Astrocyte (in vitro differentiated cells and primary cell): Measurements from ENCODE around the gene ALLC. TPM values are rescaled to one million over a fixed set of nuclear protein-coding genes. Genes with fewer than 3 reads are reported as not detected.

Experiments
- DNase-seq: peaks from one replicate; pipeline ENCODE4 v3.0.0-alpha.2; 2010; ENCODE audit warnings: low read depth
- FAIRE-seq: peaks from 2 replicates; lab custom pipeline; 2011; peaks lifted over from hg19 to GRCh38; lab: Jason Lieb, UNC
- H2AFZ ChIP-seq: 2 replicates; pipeline ENCODE4 v1.6.0; 2012; ENCODE audit warnings: low read depth, low read length, inconsistent platforms
- H3K27ac ChIP-seq: 2 replicates; pipeline ENCODE4 v1.5.1; 2011; ENCODE audit warnings: low read depth, low read length, inconsistent platforms
- H3K27me3 ChIP-seq: 2 replicates; pipeline ENCODE4 v1.6.0; 2011; ENCODE audit warnings: low read length, inconsistent platforms; ENCODE audit not compliant: insufficient read depth
- H3K36me3 ChIP-seq: 2 replicates; pipeline ENCODE4 v1.5.1; 2011; ENCODE audit warnings: low read length, inconsistent platforms; ENCODE audit not compliant: insufficient read depth
- H3K4me1 ChIP-seq: 2 replicates; pipeline ENCODE4 v1.5.1; 2011; ENCODE audit warnings: low read length, inconsistent platforms; ENCODE audit not compliant: insufficient read depth
- H3K4me2 ChIP-seq: 2 replicates; pipeline ENCODE4 v1.6.0; 2012; ENCODE audit warnings: low read length, inconsistent platforms
- H3K4me3 ChIP-seq: 2 replicates; pipeline ENCODE4 v1.5.1; 2011; ENCODE audit warnings: low read depth, mild to moderate bottlenecking, low read length, inconsistent platforms; ENCODE audit not compliant: insufficient read depth
- H3K79me2 ChIP-seq: 2 replicates; pipeline ENCODE4 v1.6.0; 2012; ENCODE audit warnings: mild to moderate bottlenecking, low read length, inconsistent platforms; ENCODE audit not compliant: insufficient read depth
- H3K9ac ChIP-seq: 2 replicates; pipeline ENCODE4 v1.6.0; 2012; ENCODE audit warnings: mild to moderate bottlenecking, low read length, inconsistent platforms
- H3K9me3 ChIP-seq: 2 replicates; pipeline ENCODE4 v1.5.1; 2012; ENCODE audit warnings: low read depth, mild to moderate bottlenecking, low read length, inconsistent platforms; ENCODE audit not compliant: insufficient read depth
- H4K20me1 ChIP-seq: 2 replicates; pipeline ENCODE4 v1.6.0; 2012; ENCODE audit warnings: low read length, inconsistent platforms; ENCODE audit not compliant: insufficient read depth
- H3K27ac Mint-ChIP-seq: one replicate; pipeline ENCODE4 v1.8.0; 2021; ENCODE audit warnings: mild to moderate bottlenecking, mixed read lengths; ENCODE audit not compliant: unreplicated experiment
- H3K27me3 Mint-ChIP-seq: one replicate; pipeline ENCODE4 v1.8.0; 2021; ENCODE audit warnings: low read depth, mixed read lengths; ENCODE audit not compliant: unreplicated experiment
- H3K36me3 Mint-ChIP-seq: one replicate; pipeline ENCODE4 v1.8.0; 2021; ENCODE audit warnings: low read depth, mixed read lengths; ENCODE audit not compliant: unreplicated experiment
- H3K4me1 Mint-ChIP-seq: one replicate; pipeline ENCODE4 v1.8.0; 2021; ENCODE audit warnings: low read depth, mixed read lengths; ENCODE audit not compliant: unreplicated experiment
- H3K4me3 Mint-ChIP-seq: one replicate; pipeline ENCODE4 v1.8.0; 2021; ENCODE audit warnings: mild to moderate bottlenecking, moderate library complexity, mixed read lengths; ENCODE audit not compliant: unreplicated experiment
- H3K9me3 Mint-ChIP-seq: one replicate; pipeline ENCODE4 v1.8.0; 2021; ENCODE audit warnings: mild to moderate bottlenecking, mixed read lengths; ENCODE audit not compliant: unreplicated experiment
- EZH2 ChIP-seq: IDR thresholded peaks from 2 replicates; pipeline ENCODE4 v1.6.1; 2012; ENCODE audit warnings: mild to moderate bottlenecking, low read length, inconsistent platforms; ENCODE audit not compliant: insufficient read depth
- total RNA-seq: library from RNA; stranded (reverse); gene quantifications from 2 replicates; pipeline ENCODE4 v1.2.1, GENCODE V29; 2021
- TF ChIP-seq, protein P1 (sequence below): IDR thresholded peaks from 2 replicates; pipeline ENCODE4 v1.5.1; 2011; ENCODE audit warnings: low read depth, mild to moderate bottlenecking, inconsistent platforms, low read length, moderate library complexity; ENCODE audit not compliant: insufficient read depth

Gene ALLC
- total RNA-seq, 1 donor from 2014 or later: not detected

DNA sequence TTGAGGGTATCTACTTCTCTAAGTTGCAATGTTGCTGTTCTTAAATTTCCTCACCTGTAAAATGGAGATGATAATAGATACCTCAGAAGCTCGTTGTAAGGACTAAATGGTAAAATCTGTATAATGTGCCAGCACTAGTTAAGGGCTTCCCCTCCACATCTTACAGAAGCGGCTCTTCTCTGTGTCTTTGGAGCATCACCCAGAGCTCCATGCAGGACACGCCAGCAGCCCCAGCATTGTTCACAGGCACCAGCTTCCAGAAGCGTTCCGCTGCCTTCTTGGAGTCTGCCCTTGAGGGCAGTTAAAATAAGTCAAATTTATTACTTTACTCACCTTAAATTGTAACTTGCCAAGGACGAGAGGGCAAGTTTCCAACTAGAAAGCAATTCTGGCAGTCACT is 51.2 kb downstream of the ALLC start:
- H3K27me3 Mint-ChIP-seq: peaks cover 2% of the 10 kb centered on the region

DNA sequence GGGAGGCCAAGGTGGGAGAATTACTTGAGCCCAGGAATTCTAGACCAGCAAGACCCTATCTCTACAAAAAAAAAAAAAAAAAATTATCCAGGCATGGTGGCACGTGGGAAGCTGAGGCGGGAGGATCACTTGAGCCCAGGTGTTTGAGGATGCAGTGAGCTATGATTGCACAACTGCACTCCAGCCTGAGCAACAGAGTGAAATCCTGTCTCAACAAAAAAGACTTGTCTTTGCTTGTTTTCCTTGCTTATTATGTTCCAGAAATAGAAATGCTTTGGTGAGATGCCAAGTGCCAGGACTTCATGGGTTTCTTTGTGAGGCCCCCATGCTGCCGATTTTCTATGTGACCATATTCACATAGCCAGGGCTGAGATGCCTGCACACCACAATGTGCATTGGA is 54.4 kb downstream of the ALLC start:
- Histone ChIP-seq H2AFZ (no peak overlapping the region), H3K9me3 (no peaks in the 10 kb centered on the region), H3K27me3 (peaks cover 2% of the 10 kb centered on the region), H3K4me1 (no peaks in the 10 kb centered on the region), H3K4me3 (no peak overlapping the region), H3K27ac (no peak overlapping the region), H3K79me2 (no peaks in the 10 kb centered on the region), H3K36me3 (no peaks in the 10 kb centered on the region), H4K20me1 (no peaks in the 10 kb centered on the region), H3K9ac (no peak overlapping the region), H3K4me2 (no peak overlapping the region)
- no peak for DNase-seq
- H3K36me3 Mint-ChIP-seq: no peaks in the 10 kb centered on the region
- FAIRE-seq: no peak
- H3K4me1 Mint-ChIP-seq: no peaks in the 10 kb centered on the region
- H3K9me3 Mint-ChIP-seq: no peaks in the 10 kb centered on the region
- TF ChIP-seq, protein P1, sequence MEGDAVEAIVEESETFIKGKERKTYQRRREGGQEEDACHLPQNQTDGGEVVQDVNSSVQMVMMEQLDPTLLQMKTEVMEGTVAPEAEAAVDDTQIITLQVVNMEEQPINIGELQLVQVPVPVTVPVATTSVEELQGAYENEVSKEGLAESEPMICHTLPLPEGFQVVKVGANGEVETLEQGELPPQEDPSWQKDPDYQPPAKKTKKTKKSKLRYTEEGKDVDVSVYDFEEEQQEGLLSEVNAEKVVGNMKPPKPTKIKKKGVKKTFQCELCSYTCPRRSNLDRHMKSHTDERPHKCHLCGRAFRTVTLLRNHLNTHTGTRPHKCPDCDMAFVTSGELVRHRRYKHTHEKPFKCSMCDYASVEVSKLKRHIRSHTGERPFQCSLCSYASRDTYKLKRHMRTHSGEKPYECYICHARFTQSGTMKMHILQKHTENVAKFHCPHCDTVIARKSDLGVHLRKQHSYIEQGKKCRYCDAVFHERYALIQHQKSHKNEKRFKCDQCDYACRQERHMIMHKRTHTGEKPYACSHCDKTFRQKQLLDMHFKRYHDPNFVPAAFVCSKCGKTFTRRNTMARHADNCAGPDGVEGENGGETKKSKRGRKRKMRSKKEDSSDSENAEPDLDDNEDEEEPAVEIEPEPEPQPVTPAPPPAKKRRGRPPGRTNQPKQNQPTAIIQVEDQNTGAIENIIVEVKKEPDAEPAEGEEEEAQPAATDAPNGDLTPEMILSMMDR: no peak
- TF ChIP-seq EZH2: no peak
- H3K27me3 Mint-ChIP-seq: no peaks in the 10 kb centered on the region
- no peak overlapping the region for H3K27ac Mint-ChIP-seq
- H3K4me3 Mint-ChIP-seq: no peak overlapping the region

More for the DNA sequence above, 51.2 kb downstream of the ALLC start:
- no peaks in the 10 kb centered on the region for H3K4me1 ChIP-seq
- Mint-ChIP-seq H3K4me1 (peaks cover 4% of the 10 kb centered on the region), H3K4me3 (no peak overlapping the region), H3K27ac (no peak overlapping the region), H3K36me3 (peaks cover 3% of the 10 kb centered on the region), H3K9me3 (no peaks in the 10 kb centered on the region)
- DNase-seq (no peak), FAIRE-seq (no peak)
- no peak overlapping the region for H3K9ac ChIP-seq
- H3K9me3 ChIP-seq: no peaks in the 10 kb centered on the region
- H2AFZ ChIP-seq: no peak overlapping the region
- no peak for TF ChIP-seq EZH2
- TF ChIP-seq, protein P1: no peak
- H3K27me3 ChIP-seq: peaks cover 2% of the 10 kb centered on the region
- H3K4me2 ChIP-seq: no peak overlapping the region
- H3K36me3 ChIP-seq: no peaks in the 10 kb centered on the region
- H3K79me2 ChIP-seq: no peaks in the 10 kb centered on the region
- no peaks in the 10 kb centered on the region for H4K20me1 ChIP-seq
- no peak overlapping the region for H3K4me3 ChIP-seq
- no peak overlapping the region for H3K27ac ChIP-seq

DNA sequence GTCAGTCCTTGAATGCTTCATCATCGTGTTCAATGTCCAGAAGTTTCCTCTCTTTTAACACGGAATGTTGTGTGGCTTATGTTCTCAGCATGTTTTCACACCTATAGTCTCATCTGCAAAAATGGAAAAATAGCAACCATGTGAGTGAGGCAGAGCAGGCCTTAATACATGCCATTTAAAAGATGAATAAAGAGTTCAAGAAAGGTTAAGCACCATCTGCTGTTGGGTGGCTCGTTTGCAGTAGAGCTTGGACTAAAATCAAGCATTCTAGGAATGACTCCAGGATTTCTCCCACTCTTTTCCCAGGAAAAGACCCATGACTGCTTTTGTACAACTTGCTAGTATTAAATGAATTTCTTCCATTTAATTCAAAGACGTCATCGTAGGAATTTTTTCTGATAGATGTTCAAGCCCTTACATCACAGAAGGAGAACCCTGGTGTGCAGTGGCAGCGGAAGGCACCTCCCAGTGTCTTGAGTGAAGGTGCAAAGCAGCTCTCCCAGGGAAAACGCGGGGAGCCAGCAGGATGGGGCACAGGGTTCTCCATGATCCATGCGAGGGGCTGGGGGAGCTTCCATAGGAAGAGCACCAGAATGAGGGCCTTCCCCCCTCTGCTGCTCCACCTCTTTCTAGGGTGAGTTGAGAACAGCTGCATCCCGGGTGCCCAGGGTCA is 55.0 kb downstream of the ALLC start:
- no peak overlapping the region for H3K9ac ChIP-seq
- H3K4me1 Mint-ChIP-seq: no peaks in the 10 kb centered on the region
- H3K27me3 Mint-ChIP-seq: no peaks in the 10 kb centered on the region
- no peaks in the 10 kb centered on the region for H3K36me3 ChIP-seq
- DNase-seq: peak; percentile 19
- H3K27ac ChIP-seq: no peak overlapping the region
- no peaks in the 10 kb centered on the region for H3K9me3 ChIP-seq
- no peak overlapping the region for H2AFZ ChIP-seq
- peaks cover 2% of the 10 kb centered on the region for H3K27me3 ChIP-seq
- FAIRE-seq: no peak
- no peak overlapping the region for H3K4me2 ChIP-seq
- no peaks in the 10 kb centered on the region for H4K20me1 ChIP-seq
- no peak overlapping the region for H3K4me3 ChIP-seq
- H3K4me1 ChIP-seq: no peaks in the 10 kb centered on the region
- no peaks in the 10 kb centered on the region for H3K9me3 Mint-ChIP-seq
- H3K27ac Mint-ChIP-seq: no peak overlapping the region
- no peaks in the 10 kb centered on the region for H3K79me2 ChIP-seq
- H3K4me3 Mint-ChIP-seq: no peak overlapping the region
- TF ChIP-seq, protein P1: no peak
- no peak for TF ChIP-seq EZH2
- H3K36me3 Mint-ChIP-seq: no peaks in the 10 kb centered on the region
